Measurements from ENCODE around the gene SH3BP4. TPM values are rescaled to one million over a fixed set of nuclear protein-coding genes. Genes with fewer than 3 reads are reported as not detected.

Gene SH3BP4
- total and polyA plus RNA-seq, 4 donors = 4.1 to 18.4 (median 12.2) TPM

DNA sequence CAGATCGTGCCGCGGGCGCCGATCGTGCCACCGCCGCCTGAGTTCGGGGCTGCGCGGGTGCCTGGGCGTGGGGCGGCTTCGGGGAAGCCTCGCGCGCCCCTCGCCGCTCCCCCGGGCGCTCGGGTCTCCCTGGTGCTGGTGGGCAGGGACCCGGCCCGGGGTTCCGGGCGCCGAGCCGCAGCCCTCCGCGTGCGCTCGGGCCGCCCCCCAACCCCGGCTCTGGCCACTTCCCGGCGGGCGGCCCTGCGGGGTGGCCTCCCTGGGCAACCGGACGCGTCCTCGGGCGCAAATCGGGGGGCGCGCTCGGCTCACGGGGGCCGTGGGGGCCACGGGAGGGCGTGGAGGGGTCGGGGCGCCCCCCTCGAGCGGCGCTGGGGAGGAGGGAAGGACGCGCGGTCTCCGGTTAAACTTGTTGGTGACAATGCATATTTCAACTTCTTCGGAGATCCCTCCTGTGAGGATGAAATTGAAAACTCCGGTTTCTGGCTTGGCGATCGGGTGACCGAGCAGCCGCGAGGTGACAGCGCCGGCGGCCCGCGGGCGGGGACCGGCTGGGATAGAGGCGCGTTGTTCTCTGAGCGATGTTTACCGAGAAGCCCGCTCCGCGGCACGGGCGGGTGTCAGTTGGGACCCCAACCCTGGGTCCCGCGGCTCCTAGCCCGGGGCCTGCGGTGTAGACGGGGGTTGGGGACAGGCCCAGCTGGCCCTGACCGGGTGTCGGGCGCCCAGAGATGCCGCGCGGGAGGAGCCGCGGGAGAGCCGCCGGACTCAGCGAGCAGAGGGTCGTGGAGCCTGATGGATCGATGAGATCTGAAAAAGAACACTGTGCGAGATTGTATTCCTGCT is 676 bp downstream of the SH3BP4 start:
- H3K4me1 ChIP-seq (ENCODE audit: control insufficient read depth in 4 of 4, insufficient read depth in 4 of 4, low read length in 3 of 4) = peaks cover 0 to 28% (median 18%) of the 10 kb centered on the region in 4 donors

DNA sequence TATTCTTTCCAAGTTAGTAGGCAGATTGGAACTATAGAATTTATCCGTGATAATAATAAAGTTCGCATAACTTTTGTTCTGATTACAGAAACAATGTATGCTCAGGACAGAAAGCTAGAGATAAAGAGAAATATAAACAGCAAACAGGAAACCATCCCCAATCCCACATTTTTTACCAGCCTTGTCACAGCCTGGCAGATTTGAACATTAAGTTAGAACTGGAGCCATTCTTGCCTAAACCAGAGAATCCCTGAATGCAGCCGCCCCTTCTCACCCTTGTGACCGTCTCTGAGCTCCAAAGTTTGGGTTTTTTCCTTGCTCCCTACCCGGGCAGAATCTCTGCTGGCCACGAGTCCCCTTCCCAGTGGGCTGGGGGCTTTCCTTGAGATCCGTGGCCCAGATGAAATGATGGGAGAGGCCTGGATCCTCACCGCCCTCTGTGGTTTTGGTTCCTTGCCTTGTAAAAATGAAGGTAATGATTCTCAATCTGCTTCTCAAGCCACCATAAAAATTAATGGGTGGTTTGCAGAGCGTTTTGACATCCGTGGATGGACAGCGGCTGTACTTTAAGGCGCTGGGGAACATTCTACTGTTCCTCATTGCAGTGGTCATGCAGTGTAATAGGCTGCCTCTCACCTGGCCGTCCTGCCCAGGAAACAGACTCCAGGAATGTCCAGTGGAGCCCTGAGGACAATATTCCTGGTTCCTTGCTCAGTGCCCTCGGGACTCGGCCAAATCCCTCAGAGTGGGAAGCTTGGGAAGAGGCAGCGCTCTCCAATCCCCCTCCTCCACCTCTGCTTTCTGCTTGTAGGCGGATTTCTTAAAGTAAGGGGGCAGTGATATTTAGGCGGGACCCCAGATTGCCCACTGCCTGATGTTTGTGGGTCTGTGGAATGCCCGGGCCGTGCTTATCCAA is 1.6 kb downstream of the SH3BP4 start:
- H3K27me3 ChIP-seq (ENCODE audit: control insufficient read depth in 4 of 4, insufficient read depth in 4 of 4, low read length in 3 of 4) = no peaks in the 10 kb centered on the region
- H3K4me1 ChIP-seq (ENCODE audit: control insufficient read depth in 4 of 4, insufficient read depth in 4 of 4, low read length in 3 of 4) = peaks cover 0 to 28% (median 18%) of the 10 kb centered on the region in 4 donors
- WGBS = 35% methylated on average over 20 of the region's 20 CpGs
- peak overlapping the region; percentile 79 to 89 for H3K27ac ChIP-seq (ENCODE audit: low read depth in 1 of 2, low read length in 2 of 2)
- H3K9me3 ChIP-seq (ENCODE audit: control insufficient read depth in 4 of 4, low read length in 3 of 4) = no peaks in the 10 kb centered on the region
- no peak for DNase-seq (ENCODE audit: low spot score)
- TF ChIP-seq NR2F2 (IDR thresholded peaks at IDR 0.05) (no peak), RAD21 (IDR thresholded peaks at IDR 0.05) (no peak), YY1 (IDR thresholded peaks at IDR 0.05) (peak; percentile 10)
- no peaks in the 10 kb centered on the region for H3K36me3 ChIP-seq (ENCODE audit: control insufficient read depth in 4 of 4, insufficient read depth in 3 of 4, low read depth in 1 of 4, low read length in 3 of 4)
- H3K9ac ChIP-seq (ENCODE audit: low read depth in 1 of 2, low read length in 2 of 2) = peak overlapping the region; percentile 90 to 99
- peak overlapping the region; percentile 73 to 92 (median 80) for H3K4me3 ChIP-seq (ENCODE audit: low read depth in 1 of 3, low read length in 3 of 3)

More for the DNA sequence above, 676 bp downstream of the SH3BP4 start:
- TF ChIP-seq HNF4G (IDR thresholded peaks at IDR 0.05) (no peak), RAD21 (IDR thresholded peaks at IDR 0.05) (peak in 1 of 2 donors; percentile 20)
- peak overlapping the region; percentile 79 to 89 for H3K27ac ChIP-seq (ENCODE audit: low read depth in 1 of 2, low read length in 2 of 2)
- under 1% methylated on average over 102 of the region's 102 CpGs for WGBS
- DNase-seq (ENCODE audit: low spot score) = no peak
- H3K9ac ChIP-seq (ENCODE audit: low read depth in 1 of 2, low read length in 2 of 2) = peak overlapping the region; percentile 90 to 99
- no peaks in the 10 kb centered on the region for H3K9me3 ChIP-seq (ENCODE audit: control insufficient read depth in 4 of 4, low read length in 3 of 4)
- peak overlapping the region; percentile 73 to 92 (median 80) for H3K4me3 ChIP-seq (ENCODE audit: low read depth in 1 of 3, low read length in 3 of 3)
- H3K36me3 ChIP-seq (ENCODE audit: control insufficient read depth in 4 of 4, insufficient read depth in 3 of 4, low read depth in 1 of 4, low read length in 3 of 4) = no peaks in the 10 kb centered on the region
- no peaks in the 10 kb centered on the region for H3K27me3 ChIP-seq (ENCODE audit: control insufficient read depth in 4 of 4, insufficient read depth in 4 of 4, low read length in 3 of 4)

DNA sequence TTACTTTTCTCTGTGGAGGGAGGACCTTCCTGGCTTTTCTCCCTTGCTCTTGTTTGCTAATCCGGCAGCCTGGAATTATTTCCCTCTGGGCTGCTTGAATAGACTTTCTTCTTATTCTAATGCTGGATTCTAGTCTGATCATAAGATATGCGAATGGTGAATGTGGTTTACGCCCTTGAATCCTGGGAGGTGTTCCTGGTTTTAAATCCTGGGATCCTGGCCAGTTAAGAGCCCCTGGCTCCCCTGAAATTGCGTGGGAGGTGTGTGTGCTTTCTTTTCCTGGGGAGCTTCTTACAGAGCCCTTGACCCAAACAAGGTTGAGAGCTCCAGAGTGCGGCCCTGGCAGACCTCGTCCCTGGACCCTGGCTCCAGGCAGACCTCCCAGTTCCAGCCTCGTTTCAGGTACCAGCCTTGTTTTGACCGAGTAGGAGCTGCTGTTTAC is 2.8 kb downstream of the SH3BP4 start:
- Histone ChIP-seq H3K9ac (ENCODE audit: low read depth in 1 of 2, low read length in 2 of 2) (peak overlapping the region; percentile 83 to 99), H3K36me3 (ENCODE audit: control insufficient read depth in 4 of 4, insufficient read depth in 3 of 4, low read depth in 1 of 4, low read length in 3 of 4) (no peaks in the 10 kb centered on the region), H3K4me1 (ENCODE audit: control insufficient read depth in 4 of 4, insufficient read depth in 4 of 4, low read length in 3 of 4) (peaks cover 0 to 28% (median 18%) of the 10 kb centered on the region in 4 donors), H3K9me3 (ENCODE audit: control insufficient read depth in 4 of 4, low read length in 3 of 4) (no peaks in the 10 kb centered on the region), H3K4me3 (ENCODE audit: low read depth in 1 of 3, low read length in 3 of 3) (peak overlapping the region; percentile 26 to 92 (median 80)), H3K27ac (ENCODE audit: low read depth in 1 of 2, low read length in 2 of 2) (peak overlapping the region; percentile 79 to 89), H3K27me3 (ENCODE audit: control insufficient read depth in 4 of 4, insufficient read depth in 4 of 4, low read length in 3 of 4) (no peaks in the 10 kb centered on the region)
- TF ChIP-seq SP1 (IDR thresholded peaks at IDR 0.05) = no peak
- TF ChIP-seq TAF1 (conservative IDR thresholded peaks at IDR 0.05) = no peak
- peak; percentile 75 to 77 for TF ChIP-seq EGR1 (IDR thresholded peaks at IDR 0.05; ENCODE audit: low read depth in 2 of 2)
- peak; percentile 13 for TF ChIP-seq YY1 (IDR thresholded peaks at IDR 0.05)
- no peak for TF ChIP-seq RXRA (IDR thresholded peaks at IDR 0.05)
- peak in 1 of 2 donors; percentile 13 for TF ChIP-seq RAD21 (IDR thresholded peaks at IDR 0.05)
- peak; percentile 38 to 39 for TF ChIP-seq HNF4A (conservative IDR thresholded peaks at IDR 0.05)
- TF ChIP-seq, protein P1, sequence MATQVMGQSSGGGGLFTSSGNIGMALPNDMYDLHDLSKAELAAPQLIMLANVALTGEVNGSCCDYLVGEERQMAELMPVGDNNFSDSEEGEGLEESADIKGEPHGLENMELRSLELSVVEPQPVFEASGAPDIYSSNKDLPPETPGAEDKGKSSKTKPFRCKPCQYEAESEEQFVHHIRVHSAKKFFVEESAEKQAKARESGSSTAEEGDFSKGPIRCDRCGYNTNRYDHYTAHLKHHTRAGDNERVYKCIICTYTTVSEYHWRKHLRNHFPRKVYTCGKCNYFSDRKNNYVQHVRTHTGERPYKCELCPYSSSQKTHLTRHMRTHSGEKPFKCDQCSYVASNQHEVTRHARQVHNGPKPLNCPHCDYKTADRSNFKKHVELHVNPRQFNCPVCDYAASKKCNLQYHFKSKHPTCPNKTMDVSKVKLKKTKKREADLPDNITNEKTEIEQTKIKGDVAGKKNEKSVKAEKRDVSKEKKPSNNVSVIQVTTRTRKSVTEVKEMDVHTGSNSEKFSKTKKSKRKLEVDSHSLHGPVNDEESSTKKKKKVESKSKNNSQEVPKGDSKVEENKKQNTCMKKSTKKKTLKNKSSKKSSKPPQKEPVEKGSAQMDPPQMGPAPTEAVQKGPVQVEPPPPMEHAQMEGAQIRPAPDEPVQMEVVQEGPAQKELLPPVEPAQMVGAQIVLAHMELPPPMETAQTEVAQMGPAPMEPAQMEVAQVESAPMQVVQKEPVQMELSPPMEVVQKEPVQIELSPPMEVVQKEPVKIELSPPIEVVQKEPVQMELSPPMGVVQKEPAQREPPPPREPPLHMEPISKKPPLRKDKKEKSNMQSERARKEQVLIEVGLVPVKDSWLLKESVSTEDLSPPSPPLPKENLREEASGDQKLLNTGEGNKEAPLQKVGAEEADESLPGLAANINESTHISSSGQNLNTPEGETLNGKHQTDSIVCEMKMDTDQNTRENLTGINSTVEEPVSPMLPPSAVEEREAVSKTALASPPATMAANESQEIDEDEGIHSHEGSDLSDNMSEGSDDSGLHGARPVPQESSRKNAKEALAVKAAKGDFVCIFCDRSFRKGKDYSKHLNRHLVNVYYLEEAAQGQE (IDR thresholded peaks at IDR 0.05) = peak; percentile 9
- no peak for TF ChIP-seq GABPA (IDR thresholded peaks at IDR 0.05 in 1 of 2, conservative IDR thresholded peaks at IDR 0.05 in 1 of 2)
- no peak for DNase-seq (ENCODE audit: low spot score)
- WGBS = 23% methylated on average over 8 of the region's 8 CpGs
